GM12878 (cell line): ENCODE data around the gene DLG1. TPM values are rescaled to one million over a fixed set of nuclear protein-coding genes. Genes with fewer than 3 reads are reported as not detected.

Experiments
- ATAC-seq: fragments of 200-7000 bp; cut with Tn5 transposase; 3 replicates; pipeline ENCODE4 v1.9.1; 2020; ENCODE audit warnings: mild to moderate bottlenecking, moderate library complexity
- BruUV-seq: library from RNA; stranded (reverse); fragments of 400-500 nt; replicated peaks from 2 replicates; lab custom pipeline; 2021; lab: Mats Ljungman, UMichigan
- CTCF ChIA-PET: fragments of 300-600 bp; sonication (Branson Sonifier 250); formaldehyde crosslinking; extraction: SDS; loops from one replicate; lab custom pipeline; 2021; ENCODE audit warnings: inconsistent platforms; lab: Yijun Ruan, JAX
- POLR2A ChIA-PET: fragments of 350-600 bp; formaldehyde crosslinking; extraction: SDS; loops from one replicate; lab custom pipeline; 2021; ENCODE audit warnings: inconsistent platforms; lab: Charles Lee
- RAD21 ChIA-PET: fragments of 300-600 bp; sonication (Branson Sonifier 250); formaldehyde crosslinking; loops from one replicate; lab custom pipeline; 2023; ENCODE audit warnings: antibody characterized with exemption; ENCODE audit not compliant: unreplicated experiment; lab: Charles Lee
- SMC1A ChIA-PET: fragments of 300-600 bp; sonication (Branson Sonifier 250); formaldehyde crosslinking; loops from one replicate; lab custom pipeline; 2023; ENCODE audit not compliant: unreplicated experiment, uncharacterized antibody; lab: Charles Lee
- DNase-seq: peaks from one replicate; pipeline ENCODE4 v3.0.0-alpha.2; 2011; ENCODE audit warnings: low read depth, low spot score
- FAIRE-seq: peaks from 3 replicates; lab custom pipeline; 2011; peaks lifted over from hg19 to GRCh38; lab: Jason Lieb, UNC
- H2AFZ ChIP-seq: 2 replicates; pipeline ENCODE4 v1.6.0; 2011; ENCODE audit warnings: low read depth, low read length, control low read depth; ENCODE audit not compliant: control insufficient read depth
- H3K27ac ChIP-seq: 2 replicates; pipeline ENCODE4 v1.5.1; 2011; ENCODE audit warnings: control low read depth; ENCODE audit not compliant: control insufficient read depth, insufficient read depth
- H3K27me3 ChIP-seq, 2 experiments: replicated peaks in 1 of 2; 2 replicates each; pipeline versions ENCODE4 v1.6.0 to v1.6.1; 2011; ENCODE audit warnings: low read length in 1 of 2; ENCODE audit not compliant: control insufficient read depth in 2 of 2, insufficient read depth in 2 of 2
- H3K36me3 ChIP-seq, 2 experiments: 2 replicates each; pipeline ENCODE4 v1.5.1; 2011; ENCODE audit warnings: low read length in 1 of 2; ENCODE audit not compliant: control insufficient read depth in 2 of 2, insufficient read depth in 2 of 2
- H3K4me1 ChIP-seq: 2 replicates; pipeline ENCODE4 v1.6.1; 2011; ENCODE audit warnings: mild to moderate bottlenecking, low read length, moderate library complexity, mixed read lengths; ENCODE audit not compliant: control insufficient read depth, insufficient read depth
- H3K4me2 ChIP-seq: 2 replicates; pipeline ENCODE4 v1.6.0; 2011; ENCODE audit warnings: control low read depth; ENCODE audit not compliant: control insufficient read depth, insufficient read depth
- H3K4me3 ChIP-seq: fragments of 200-600 bp; sonication (generic); 2 replicates; pipeline ENCODE4 v1.5.1; 2016
- H3K79me2 ChIP-seq: 2 replicates; pipeline ENCODE4 v1.6.0; 2011; ENCODE audit warnings: low read length; ENCODE audit not compliant: control insufficient read depth, insufficient read depth
- H3K9ac ChIP-seq: 2 replicates; pipeline ENCODE4 v1.8.0; 2011; ENCODE audit warnings: low read length, control low read depth, mixed read lengths; ENCODE audit not compliant: control insufficient read depth, insufficient read depth
- H3K9me3 ChIP-seq: replicated peaks from 3 replicates; pipeline ENCODE4 v1.5.1; 2011; ENCODE audit warnings: mild to moderate bottlenecking, low read length; ENCODE audit not compliant: control insufficient read depth, insufficient read depth
- H4K20me1 ChIP-seq: 2 replicates; pipeline ENCODE4 v1.6.0; 2011; ENCODE audit not compliant: control insufficient read depth, insufficient read depth
- IKZF1 ChIP-seq: fragments of 450-650 bp; conservative IDR thresholded peaks from 2 replicates; pipeline ENCODE4 v1.6.1; 2017; ENCODE audit warnings: antibody characterized with exemption, mild to moderate bottlenecking
- IRF4 ChIP-seq: IDR thresholded peaks from 2 replicates; pipeline ENCODE4 v1.6.1; 2011; ENCODE audit warnings: low read depth, low read length
- KDM1A ChIP-seq: fragments of 200-600 bp; sonication (generic); IDR thresholded peaks from 2 replicates; pipeline ENCODE4 v1.6.1; 2016; ENCODE audit warnings: borderline replicate concordance
- MEF2B ChIP-seq: fragments of 450-650 bp; IDR thresholded peaks from 2 replicates; pipeline ENCODE4 v1.6.1; 2018; ENCODE audit warnings: mild to moderate bottlenecking, moderate library complexity; ENCODE audit not compliant: partially characterized antibody, poor library complexity, severe bottlenecking
- RAD21 ChIP-seq: IDR thresholded peaks from 2 replicates; pipeline ENCODE4 v1.6.1; 2011; ENCODE audit warnings: mild to moderate bottlenecking, low read depth, low read length, moderate library complexity; ENCODE audit not compliant: insufficient read depth
- SIN3A ChIP-seq: IDR thresholded peaks from 2 replicates; pipeline ENCODE4 v1.6.1; 2012; ENCODE audit warnings: low read depth, low read length, improper control_type of control experiment
- SMAD5 ChIP-seq: IDR thresholded peaks from 2 replicates; pipeline ENCODE4 v1.6.1; 2016; ENCODE audit warnings: antibody characterized with exemption, low read depth
- SMARCA5 ChIP-seq: fragments of 450-650 bp; IDR thresholded peaks from 2 replicates; pipeline ENCODE4 v1.6.1; 2017; ENCODE audit warnings: mild to moderate bottlenecking
- YBX1 ChIP-seq: fragments of 450-650 bp; IDR thresholded peaks from 2 replicates; pipeline ENCODE4 v1.6.1; 2016; ENCODE audit warnings: antibody characterized with exemption
- ZNF207 ChIP-seq: fragments of 450-650 bp; IDR thresholded peaks from 2 replicates; pipeline ENCODE4 v1.6.1; 2014; ENCODE audit warnings: antibody characterized with exemption, mild to moderate bottlenecking, borderline replicate concordance
- ZSCAN29 ChIP-seq: fragments of 450-650 bp; IDR thresholded peaks from 2 replicates; pipeline ENCODE4 v1.6.1; 2017; ENCODE audit warnings: mild to moderate bottlenecking, moderate library complexity
- WGBS: methylation state at CpG from one replicate; pipeline ENCODE4 v1.1.6; 2016; ENCODE audit warnings: low lambda C conversion rate; ENCODE audit not compliant: insufficient replicate concordance, insufficient coverage; ENCODE audit errors: missing lambda C conversion rate; 5-methylcytosine and 5-hydroxymethylcytosine counted together
- in situ Hi-C: fragments of 300-500 bp; cut with MboI; formaldehyde crosslinking; loops from 9 replicates; pipeline ENCODE4 v1.14.3; 2018; ENCODE audit warnings: mixed read lengths
- intact Hi-C: fragments of 100-400 bp; cut with micrococcal nuclease; formaldehyde crosslinking; loops from one replicate; pipeline ENCODE4 v1.14.2; 2022; ENCODE audit not compliant: unreplicated experiment
- polyA plus RNA-seq, 11 experiments: library from polyadenylated mRNA; depleted of rRNA in 4 of 11; unstranded in 6 of 11; stranded (reverse) in 5 of 11; fragments of >200 nt; fragmentation: Nextera tagmentation in 4 of 11; fragmentation: Illumina TruSeq in 1 of 11; extraction: Ambion mirVana in 4 of 11; extraction: Trizol in 1 of 11; gene quantifications; 1 replicate in 1 of 11; 2 replicates in 10 of 11; pipeline versions ENCODE4 v1.2.1 to v1.2.3, GENCODE V29; 2011 to 2016; ENCODE audit warnings: inconsistent platforms in 2 of 11, missing spikeins in 2 of 11, low read depth in 1 of 11
- total RNA-seq, 4 experiments: library from RNA; depleted of rRNA in 3 of 4; stranded (reverse); fragments of >200 nt in 3 of 4; fragmentation: Illumina TruSeq in 1 of 4; extraction: Trizol in 1 of 4; gene quantifications; 2 replicates each; pipeline versions ENCODE4 v1.2.1 to v1.2.3, GENCODE V29; 2013 to 2021
- TF ChIP-seq, protein P1 (sequence below): IDR thresholded peaks from 2 replicates; pipeline ENCODE4 v1.6.1; 2012; ENCODE audit warnings: low read depth, low read length, improper control_type of control experiment
- TF ChIP-seq, protein P2 (sequence below): IDR thresholded peaks from 2 replicates; pipeline ENCODE4 v1.6.1; 2011; ENCODE audit warnings: borderline replicate concordance, low read depth, mild to moderate bottlenecking, moderate library complexity, mixed read lengths, low read length; ENCODE audit not compliant: insufficient read depth; ENCODE audit errors: extremely low read length
- TF ChIP-seq, protein P3 (sequence below): IDR thresholded peaks from 2 replicates; pipeline ENCODE4 v1.6.1; 2012; ENCODE audit warnings: low read length, inconsistent platforms

DLG1 gene
- total and polyA plus RNA-seq, 10 of the 15 experiments (the other 5 are each of a cell fraction or from before 2014, with no cell fraction given): 9.2 to 63.1 (median 40.1) TPM

DNA sequence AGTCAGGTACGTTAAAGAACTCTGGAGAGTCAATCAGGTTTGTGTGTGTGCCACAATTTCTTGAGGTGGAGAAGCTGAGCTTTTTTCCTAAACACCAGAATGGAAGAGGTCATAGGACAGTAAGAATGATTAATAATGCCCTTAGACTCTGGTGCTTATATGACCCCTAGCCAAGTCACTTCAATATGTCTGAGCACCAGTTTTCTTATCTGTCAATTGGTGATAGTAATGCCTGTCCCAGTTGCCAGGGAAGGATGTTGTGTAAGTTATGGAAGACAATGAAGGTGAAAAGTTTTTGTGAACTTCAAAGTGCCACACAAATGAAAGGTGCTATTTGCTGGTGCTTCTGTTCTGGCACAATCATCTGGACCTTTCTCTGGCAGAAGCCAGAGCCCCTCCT is 22.2 kb upstream of the DLG1 start:
- Histone ChIP-seq H3K9me3 (no peaks in the 10 kb centered on the region; the same call in 2 of the 3 replicates), H4K20me1 (no peaks in the 10 kb centered on the region), H2AFZ (no peak overlapping the region), H3K4me3 (no peak overlapping the region), H3K27me3 (peaks cover 0 to 2% of the 10 kb centered on the region in 2 experiments; a peak in 1 of 4 replicates), H3K9ac (no peak overlapping the region), H3K4me2 (no peak overlapping the region), H3K79me2 (no peaks in the 10 kb centered on the region), H3K27ac (no peak overlapping the region), H3K36me3 (no peaks in the 10 kb centered on the region), H3K4me1 (no peaks in the 10 kb centered on the region)
- ChIA-PET SMC1A (no interaction called here), RAD21 (no interaction called here), CTCF (no interaction called here), POLR2A (no interaction called here)
- no peak for FAIRE-seq
- WGBS: 5% methylated on average over 1 of the region's 1 CpG
- in situ Hi-C loops (no loop called here), intact Hi-C loops (no loop called here)
- DNase-seq: no peak
- no TSS peak for BruUV-seq
- TF ChIP-seq MEF2B (no peak), RAD21 (no peak), ZNF207 (no peak), SMAD5 (no peak), YBX1 (no peak), ZSCAN29 (no peak), SMARCA5 (no peak), SIN3A (no peak), IRF4 (no peak), KDM1A (no peak), IKZF1 (no peak)
- TF ChIP-seq, protein P1, sequence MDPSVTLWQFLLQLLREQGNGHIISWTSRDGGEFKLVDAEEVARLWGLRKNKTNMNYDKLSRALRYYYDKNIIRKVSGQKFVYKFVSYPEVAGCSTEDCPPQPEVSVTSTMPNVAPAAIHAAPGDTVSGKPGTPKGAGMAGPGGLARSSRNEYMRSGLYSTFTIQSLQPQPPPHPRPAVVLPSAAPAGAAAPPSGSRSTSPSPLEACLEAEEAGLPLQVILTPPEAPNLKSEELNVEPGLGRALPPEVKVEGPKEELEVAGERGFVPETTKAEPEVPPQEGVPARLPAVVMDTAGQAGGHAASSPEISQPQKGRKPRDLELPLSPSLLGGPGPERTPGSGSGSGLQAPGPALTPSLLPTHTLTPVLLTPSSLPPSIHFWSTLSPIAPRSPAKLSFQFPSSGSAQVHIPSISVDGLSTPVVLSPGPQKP: no peak
- TF ChIP-seq, protein P2, sequence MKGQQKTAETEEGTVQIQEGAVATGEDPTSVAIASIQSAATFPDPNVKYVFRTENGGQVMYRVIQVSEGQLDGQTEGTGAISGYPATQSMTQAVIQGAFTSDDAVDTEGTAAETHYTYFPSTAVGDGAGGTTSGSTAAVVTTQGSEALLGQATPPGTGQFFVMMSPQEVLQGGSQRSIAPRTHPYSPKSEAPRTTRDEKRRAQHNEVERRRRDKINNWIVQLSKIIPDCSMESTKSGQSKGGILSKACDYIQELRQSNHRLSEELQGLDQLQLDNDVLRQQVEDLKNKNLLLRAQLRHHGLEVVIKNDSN: no peak
- TF ChIP-seq, protein P3, sequence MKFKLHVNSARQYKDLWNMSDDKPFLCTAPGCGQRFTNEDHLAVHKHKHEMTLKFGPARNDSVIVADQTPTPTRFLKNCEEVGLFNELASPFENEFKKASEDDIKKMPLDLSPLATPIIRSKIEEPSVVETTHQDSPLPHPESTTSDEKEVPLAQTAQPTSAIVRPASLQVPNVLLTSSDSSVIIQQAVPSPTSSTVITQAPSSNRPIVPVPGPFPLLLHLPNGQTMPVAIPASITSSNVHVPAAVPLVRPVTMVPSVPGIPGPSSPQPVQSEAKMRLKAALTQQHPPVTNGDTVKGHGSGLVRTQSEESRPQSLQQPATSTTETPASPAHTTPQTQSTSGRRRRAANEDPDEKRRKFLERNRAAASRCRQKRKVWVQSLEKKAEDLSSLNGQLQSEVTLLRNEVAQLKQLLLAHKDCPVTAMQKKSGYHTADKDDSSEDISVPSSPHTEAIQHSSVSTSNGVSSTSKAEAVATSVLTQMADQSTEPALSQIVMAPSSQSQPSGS: no peak
- no peak for ATAC-seq
